K562 (cell line): ENCODE measurements around the gene DBH. TPM values are rescaled to one million over a fixed set of nuclear protein-coding genes. Genes with fewer than 3 reads are reported as not detected.

Experiments used
- ATAC-seq: fragments of 200-7000 bp; cut with Tn5 transposase; 3 replicates; pipeline ENCODE4 v1.9.1; 2020; ENCODE audit warnings: moderate library complexity
- BruUV-seq: library from RNA; stranded (reverse); fragments of 400-500 nt; replicated peaks from 2 replicates; lab custom pipeline; 2021; lab: Mats Ljungman, UMichigan
- CTCF ChIA-PET: fragments of 300-600 bp; formaldehyde crosslinking; extraction: SDS; loops from one replicate; lab custom pipeline; 2021; ENCODE audit warnings: low intra/inter-chr PET ratio; lab: Yijun Ruan, JAX
- POLR2A ChIA-PET: fragments of 300-600, 350-650 bp; sonication (Branson Sonifier 250); formaldehyde crosslinking; extraction: SDS; loops from one replicate; lab custom pipeline; 2021; ENCODE audit warnings: antibody characterized with exemption, inconsistent platforms; lab: Yijun Ruan, JAX
- DNase-seq, 4 experiments: peaks; one replicate each; pipeline versions ENCODE4 v3.0.0 to v3.0.0-alpha.2; 2011 to 2018; ENCODE audit warnings: low spot score in 3 of 4, mixed read lengths in 3 of 4; ENCODE audit errors: extremely low read depth in 1 of 4
- FAIRE-seq: peaks from 2 replicates; lab custom pipeline; 2011; peaks lifted over from hg19 to GRCh38; lab: Jason Lieb, UNC
- H2AFZ ChIP-seq: 2 replicates; pipeline ENCODE4 v1.6.0; 2011; ENCODE audit warnings: low read depth, low read length, control low read depth, inconsistent platforms
- H3K27ac ChIP-seq: fragments of 200-600 bp; 3 replicates; pipeline ENCODE4 v1.8.0; 2011; ENCODE audit warnings: low read depth, mild to moderate bottlenecking, control low read depth, inconsistent platforms, low read length, moderate library complexity, mixed read lengths; ENCODE audit errors: extremely low read depth
- H3K27me3 ChIP-seq, 2 experiments: fragments of 300-600 bp in 1 of 2; 2 replicates in 1 of 2; 3 replicates in 1 of 2; pipeline versions ENCODE4 v1.6.0 to v1.8.0; 2011; ENCODE audit warnings: inconsistent platforms in 2 of 2, low read length in 2 of 2, mild to moderate bottlenecking in 1 of 2, mixed read lengths in 1 of 2, moderate library complexity in 1 of 2; ENCODE audit not compliant: control insufficient read depth in 2 of 2, insufficient read depth in 2 of 2
- H3K36me3 ChIP-seq: fragments of 300-600 bp; 3 replicates; pipeline ENCODE4 v1.8.0; 2011; ENCODE audit warnings: mild to moderate bottlenecking, low read length, inconsistent platforms; ENCODE audit not compliant: control insufficient read depth, insufficient read depth
- H3K4me1 ChIP-seq, 2 experiments: fragments of 200-600 bp in 1 of 2; replicated peaks in 1 of 2; 2 replicates in 1 of 2; 3 replicates in 1 of 2; pipeline versions ENCODE4 v1.5.1 to v1.8.0; 2011; ENCODE audit warnings: inconsistent platforms in 2 of 2, low read length in 2 of 2, mild to moderate bottlenecking in 1 of 2, mixed read lengths in 1 of 2, moderate library complexity in 1 of 2; ENCODE audit not compliant: control insufficient read depth in 2 of 2, insufficient read depth in 2 of 2
- H3K4me2 ChIP-seq: 2 replicates; pipeline ENCODE4 v1.6.1; 2011; ENCODE audit warnings: low read length, control low read depth, inconsistent platforms, mixed read lengths; ENCODE audit not compliant: insufficient read depth
- H3K4me3 ChIP-seq: fragments of 200-600 bp; sonication (generic), shearing (Covaris generic); 2 replicates; pipeline ENCODE4 v1.5.1; 2016; ENCODE audit warnings: control low read depth, inconsistent platforms
- H3K79me2 ChIP-seq: fragments of 200-600 bp; 3 replicates; pipeline ENCODE4 v1.8.0; 2011; ENCODE audit warnings: low read length, inconsistent platforms; ENCODE audit not compliant: control insufficient read depth, insufficient read depth
- H3K9ac ChIP-seq, 2 experiments: 2 replicates each; pipeline versions ENCODE4 v1.6.0 to v1.6.1; 2011; ENCODE audit warnings: low read depth in 2 of 2, low read length in 2 of 2, control low read depth in 1 of 2, inconsistent platforms in 1 of 2, mild to moderate bottlenecking in 1 of 2, mixed read lengths in 1 of 2; ENCODE audit not compliant: insufficient read depth in 1 of 2
- H3K9me1 ChIP-seq: one replicate; pipeline ENCODE4 v1.6.0; 2011; ENCODE audit warnings: inconsistent platforms, mild to moderate bottlenecking, low read length, moderate library complexity; ENCODE audit not compliant: control insufficient read depth, insufficient read depth
- H3K9me3 ChIP-seq: replicated peaks from 2 replicates; pipeline ENCODE4 v1.5.1; 2011; ENCODE audit warnings: low read depth, low read length, inconsistent platforms; ENCODE audit not compliant: control insufficient read depth, insufficient read depth
- H4K20me1 ChIP-seq: replicated peaks from 2 replicates; pipeline ENCODE4 v1.6.1; 2011; ENCODE audit warnings: low read length, inconsistent platforms, mixed read lengths; ENCODE audit not compliant: control insufficient read depth, insufficient read depth
- BDP1 ChIP-seq: IDR thresholded peaks from 3 replicates; pipeline ENCODE4 v1.6.1; 2011; ENCODE audit not compliant: insufficient read length, insufficient read depth
- EHMT2 ChIP-seq: fragments of 450-650 bp; IDR thresholded peaks from 2 replicates; pipeline ENCODE4 v1.6.1; 2018; ENCODE audit warnings: antibody characterized with exemption
- GATA2 ChIP-seq: sonication (generic); formaldehyde crosslinking; IDR thresholded peaks from 2 replicates; pipeline ENCODE4 v1.4.0; 2020; ENCODE audit warnings: mild to moderate bottlenecking, missing genetic modification reagents
- HMGN3 ChIP-seq: IDR thresholded peaks from 2 replicates; pipeline ENCODE4 v1.6.1; 2011; ENCODE audit warnings: borderline replicate concordance, low read depth, mild to moderate bottlenecking, mixed read lengths, low read length; ENCODE audit not compliant: insufficient read length; ENCODE audit errors: extremely low read depth
- SMAD4 ChIP-seq: fragments of 250-450 bp; sonication (Bioruptor Pico); conservative IDR thresholded peaks from 2 replicates; pipeline ENCODE4 v1.8.0; 2021; ENCODE audit warnings: inconsistent platforms, mild to moderate bottlenecking, moderate library complexity
- SRF ChIP-seq, 2 experiments: fragments of 250-450, 450-650 bp in 1 of 2; sonication (Bioruptor Pico) in 1 of 2; sonication (generic) in 1 of 2; formaldehyde crosslinking; IDR thresholded peaks; 2 replicates each; pipeline versions ENCODE4 v1.5.0 to v1.5.1; 2020 to 2022; ENCODE audit warnings: mild to moderate bottlenecking in 1 of 2, missing genetic modification reagents in 1 of 2
- ZNF224 ChIP-seq: sonication (generic); formaldehyde crosslinking; IDR thresholded peaks from 2 replicates; pipeline ENCODE4 v1.8.0; 2022; ENCODE audit warnings: mild to moderate bottlenecking, missing genetic modification reagents
- ZNF311 ChIP-seq: fragments of 250-450 bp; sonication (Bioruptor Pico); IDR thresholded peaks from 2 replicates; pipeline ENCODE4 v1.4.0; 2020; ENCODE audit warnings: mild to moderate bottlenecking, moderate library complexity
- ZNF316 ChIP-seq: fragments of 450-650 bp; IDR thresholded peaks from 2 replicates; pipeline ENCODE4 v1.6.1; 2016
- ZNF445 ChIP-seq: fragments of 250-450 bp; sonication (Bioruptor Pico); IDR thresholded peaks from 2 replicates; pipeline ENCODE4 v1.4.0; 2020; ENCODE audit warnings: low read depth, mild to moderate bottlenecking, moderate library complexity
- ZNF551 ChIP-seq: fragments of 250-450 bp; sonication (Bioruptor Pico); IDR thresholded peaks from 2 replicates; pipeline ENCODE4 v1.5.0; 2021; ENCODE audit warnings: mild to moderate bottlenecking, moderate library complexity
- WGBS: fragments of 100-300 bp; shearing (Covaris generic); methylation state at CpG from one replicate; pipeline ENCODE4 v1.1.6; 2016; ENCODE audit warnings: low coverage, mixed read lengths; ENCODE audit not compliant: insufficient coverage; ENCODE audit errors: missing lambda C conversion rate; 5-methylcytosine and 5-hydroxymethylcytosine counted together
- in situ Hi-C: fragments of 300-500 bp; cut with MboI; formaldehyde crosslinking; loops from 4 replicates; pipeline ENCODE4 v1.15.0; 2018; ENCODE audit warnings: inconsistent platforms, mixed read lengths
- intact Hi-C: fragments of 100-400 bp; cut with micrococcal nuclease; formaldehyde crosslinking; loops from 2 replicates; pipeline ENCODE4 v1.14.2; 2022
- polyA plus RNA-seq, 8 experiments: library from polyadenylated mRNA; depleted of rRNA in 4 of 8; stranded (reverse) in 5 of 8; unstranded in 3 of 8; fragments of >200 nt; fragmentation: Nextera tagmentation in 2 of 8; fragmentation: Illumina TruSeq in 1 of 8; extraction: Ambion mirVana in 2 of 8; extraction: Trizol in 1 of 8; gene quantifications; 2 replicates each; pipeline versions ENCODE4 v1.2.1 to v1.2.3, GENCODE V29; 2011 to 2014; ENCODE audit warnings: inconsistent platforms in 1 of 8, missing spikeins in 1 of 8
- total RNA-seq, 7 experiments: library from RNA; depleted of rRNA in 6 of 7; stranded (reverse); fragments of >200 nt in 6 of 7; fragmentation: Illumina TruSeq in 2 of 7; extraction: Trizol in 2 of 7; gene quantifications; 2 replicates each; pipeline versions ENCODE4 v1.2.1 to v1.2.3, GENCODE V29; 2011 to 2021; ENCODE audit warnings: low replicate concordance in 1 of 7
- TF ChIP-seq, protein P1 (sequence below): sonication (generic); formaldehyde crosslinking; IDR thresholded peaks from 2 replicates; pipeline ENCODE4 v1.8.1; 2023; ENCODE audit warnings: mild to moderate bottlenecking, missing genetic modification reagents
- TF ChIP-seq, protein P2 (sequence below): sonication (generic); formaldehyde crosslinking; IDR thresholded peaks from 2 replicates; pipeline ENCODE4 v1.9.0; 2022; ENCODE audit warnings: mild to moderate bottlenecking, missing genetic modification reagents

DBH gene
- total and polyA plus RNA-seq, 9 of the 15 experiments (the other 6 are each of a cell fraction or from before 2014, with no cell fraction given): not detected

DNA sequence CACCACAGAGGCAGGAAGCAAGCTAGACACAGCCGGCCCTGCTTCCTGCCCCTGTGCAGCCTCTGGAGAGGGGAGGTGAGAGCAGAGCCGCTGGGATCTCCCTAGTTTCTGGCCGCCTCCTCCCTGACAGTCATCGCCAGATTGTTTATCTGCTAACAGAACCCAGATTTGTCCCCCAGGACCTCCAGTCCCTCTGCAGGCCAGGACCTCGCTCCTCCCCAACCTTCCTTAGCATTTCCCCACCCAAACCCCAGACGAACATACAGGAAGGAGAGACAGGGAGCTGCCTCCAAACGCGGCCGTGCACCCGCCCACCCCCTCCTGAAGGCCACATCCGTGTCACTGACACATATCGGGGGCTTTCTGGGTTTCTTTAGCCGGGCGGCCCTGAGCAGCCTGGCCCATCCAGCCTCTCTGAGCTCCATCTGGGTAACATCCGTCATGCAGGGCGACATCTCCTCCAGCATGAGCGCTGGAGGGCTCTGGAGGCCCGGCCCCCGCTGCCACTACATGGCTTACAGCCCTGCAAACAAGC is 47.5 kb downstream of the DBH start:
- Histone ChIP-seq H3K9me1 (no peaks in the 10 kb centered on the region), H3K9me3 (no peaks in the 10 kb centered on the region), H3K4me3 (no peak overlapping the region), H3K9ac (no peak overlapping the region), H3K36me3 (no peaks in the 10 kb centered on the region), H3K4me1 (peaks cover 0 to 5% of the 10 kb centered on the region in 2 experiments; a peak in 1 of 5 replicates), H4K20me1 (peaks cover 4% of the 10 kb centered on the region; the same call in 1 of the 2 replicates), H3K27ac (no peak overlapping the region), H2AFZ (no peak overlapping the region), H3K27me3 (peaks cover 26 to 91% of the 10 kb centered on the region in 2 experiments; a peak in 4 of 5 replicates), H3K79me2 (no peaks in the 10 kb centered on the region), H3K4me2 (no peak overlapping the region)
- ChIA-PET CTCF (no interaction called here), POLR2A (interaction anchor here (0.5 to 1.1 kb wide), 4 partner anchors 14 to 140 kb away, joined by 3 read pairs; no protein-coding TSS in a partner anchor)
- 1% methylated on average over 17 of the region's 19 CpGs for WGBS
- no peak for DNase-seq
- intact Hi-C loops: no loop called here
- no TSS peak for BruUV-seq
- no peak for TF ChIP-seq ZNF311 (CRISPR knock-in tag)
- TF ChIP-seq ZNF316: no peak
- TF ChIP-seq BDP1: no peak
- TF ChIP-seq EHMT2: no peak
- TF ChIP-seq GATA2: no peak
- TF ChIP-seq SMAD4 (CRISPR knock-in tag): no peak
- no peak for TF ChIP-seq ZNF445 (CRISPR knock-in tag)
- TF ChIP-seq ZNF551: no peak
- no peak for TF ChIP-seq HMGN3
- TF ChIP-seq, protein P1, sequence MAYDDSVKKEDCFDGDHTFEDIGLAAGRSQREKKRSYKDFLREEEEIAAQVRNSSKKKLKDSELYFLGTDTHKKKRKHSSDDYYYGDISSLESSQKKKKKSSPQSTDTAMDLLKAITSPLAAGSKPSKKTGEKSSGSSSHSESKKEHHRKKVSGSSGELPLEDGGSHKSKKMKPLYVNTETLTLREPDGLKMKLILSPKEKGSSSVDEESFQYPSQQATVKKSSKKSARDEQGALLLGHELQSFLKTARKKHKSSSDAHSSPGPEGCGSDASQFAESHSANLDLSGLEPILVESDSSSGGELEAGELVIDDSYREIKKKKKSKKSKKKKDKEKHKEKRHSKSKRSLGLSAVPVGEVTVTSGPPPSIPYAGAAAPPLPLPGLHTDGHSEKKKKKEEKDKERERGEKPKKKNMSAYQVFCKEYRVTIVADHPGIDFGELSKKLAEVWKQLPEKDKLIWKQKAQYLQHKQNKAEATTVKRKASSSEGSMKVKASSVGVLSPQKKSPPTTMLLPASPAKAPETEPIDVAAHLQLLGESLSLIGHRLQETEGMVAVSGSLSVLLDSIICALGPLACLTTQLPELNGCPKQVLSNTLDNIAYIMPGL (CRISPR knock-in tag): no peak
- TF ChIP-seq ZNF224: no peak
- TF ChIP-seq, protein P2, sequence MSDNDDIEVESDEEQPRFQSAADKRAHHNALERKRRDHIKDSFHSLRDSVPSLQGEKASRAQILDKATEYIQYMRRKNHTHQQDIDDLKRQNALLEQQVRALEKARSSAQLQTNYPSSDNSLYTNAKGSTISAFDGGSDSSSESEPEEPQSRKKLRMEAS: no peak
- TF ChIP-seq SRF (CRISPR knock-in tag; IDR thresholded peaks at IDR 0.05): no peak
- FAIRE-seq: no peak
- ATAC-seq: no peak; the same call in 2 of the 3 replicates
- in situ Hi-C loops: no loop called here
